Fibroblast of pulmonary artery (primary cell): ENCODE measurements around the gene GJD3.

ENCODE experiments used
- DNase-seq: peaks from one replicate; pipeline ENCODE4 v3.0.0-alpha.2; 2010; ENCODE audit warnings: low read depth
- H3K4me3 ChIP-seq: replicated peaks from 2 replicates; pipeline ENCODE4 v1.5.1; 2011; ENCODE audit warnings: low read depth, mild to moderate bottlenecking, control low read depth, low read length, moderate library complexity
- CTCF ChIP-seq: IDR thresholded peaks from 2 replicates; pipeline ENCODE4 v1.5.1; 2011; ENCODE audit warnings: mild to moderate bottlenecking, control low read depth, low read length, inconsistent platforms; ENCODE audit errors: missing control alignments

The GJD3 gene

DNA sequence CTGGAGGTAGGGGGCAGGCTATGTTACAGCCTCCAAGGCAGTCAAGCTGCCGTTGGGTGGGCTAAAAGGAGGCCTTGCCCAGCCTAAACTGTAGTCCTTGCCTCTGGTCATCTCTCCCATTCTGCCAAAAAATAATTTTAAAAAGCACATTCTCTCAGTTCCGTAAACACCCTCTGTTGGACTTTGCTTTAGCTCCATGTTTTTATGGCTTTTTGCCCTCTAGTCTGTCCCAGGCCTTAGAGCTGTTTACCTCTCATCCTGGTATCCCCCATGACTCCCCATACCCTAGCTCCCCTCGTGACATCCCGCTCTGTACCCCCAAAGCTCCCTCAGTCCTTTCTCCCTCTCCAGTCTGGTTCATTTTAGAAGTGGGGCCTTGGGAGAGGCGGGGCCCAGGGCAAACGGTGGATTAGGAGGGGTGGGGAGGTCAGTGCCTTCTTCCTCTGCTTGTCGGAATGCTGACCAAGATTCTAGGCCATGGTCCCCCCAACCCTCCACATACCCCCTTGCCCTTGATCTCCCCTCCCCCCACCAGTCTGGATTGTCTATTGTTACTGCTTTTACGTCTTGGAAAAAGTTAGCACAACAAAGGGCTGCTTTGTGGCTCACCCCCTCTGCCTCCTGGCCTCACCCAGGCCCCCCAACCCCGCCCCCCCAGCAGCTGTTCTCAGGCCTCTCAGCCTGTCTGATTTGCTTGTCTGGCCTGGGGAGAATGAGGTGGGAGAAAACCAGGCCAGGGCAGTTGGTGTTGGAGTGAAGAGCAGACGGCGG lies 18.4 kb downstream of the GJD3 start:
- DNase-seq = no peak
- no peak for TF ChIP-seq CTCF
- H3K4me3 ChIP-seq = peak overlapping the region; percentile 84

GRCh38 chr17:40345161-40345993 lies 19.2 kb downstream of the GJD3 start:
- DNase-seq = peak; percentile 70

DNA sequence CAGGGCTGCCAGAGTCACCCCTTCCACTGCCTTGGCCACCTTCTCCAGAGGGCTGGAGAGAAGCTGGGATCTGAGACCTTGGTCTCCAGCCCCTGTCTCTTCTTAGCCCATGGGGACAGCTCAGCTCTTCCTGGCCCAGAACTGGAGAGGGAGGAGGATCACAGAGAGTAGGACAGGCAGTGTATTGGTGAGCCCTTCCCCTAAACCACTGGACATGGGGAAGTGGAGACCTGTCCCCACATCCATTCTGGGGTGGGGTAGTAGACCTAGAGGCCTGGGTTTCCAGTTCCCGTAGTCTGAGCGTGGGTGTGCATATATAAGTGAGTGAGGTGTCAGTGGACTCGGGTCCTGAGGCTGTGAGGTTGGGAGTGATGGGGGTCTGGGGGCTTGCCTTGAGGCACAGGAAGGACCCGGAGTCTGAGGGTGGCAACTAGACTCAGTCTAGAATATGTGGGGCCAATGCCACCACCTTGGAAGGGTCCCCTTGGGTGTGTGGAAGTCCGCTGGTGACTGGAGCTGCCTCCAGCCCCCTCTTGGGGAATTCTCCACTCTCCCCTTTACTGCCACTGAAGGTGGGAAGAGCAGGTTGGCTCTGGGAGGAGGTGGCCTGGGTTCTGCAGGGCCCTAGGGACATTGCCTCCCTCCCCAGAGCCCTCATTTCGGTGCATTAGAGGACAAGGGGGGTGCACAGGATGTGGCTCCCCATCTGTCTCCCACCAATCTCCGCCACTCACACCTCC lies 19.9 kb downstream of the GJD3 start:
- H3K4me3 ChIP-seq = peak overlapping the region; percentile 84
- TF ChIP-seq CTCF = no peak
- DNase-seq = no peak

More at GRCh38 chr17:40345161-40345993, 19.2 kb downstream of the GJD3 start:
- TF ChIP-seq CTCF = no peak
- peak overlapping the region; percentile 84 for H3K4me3 ChIP-seq

DNA sequence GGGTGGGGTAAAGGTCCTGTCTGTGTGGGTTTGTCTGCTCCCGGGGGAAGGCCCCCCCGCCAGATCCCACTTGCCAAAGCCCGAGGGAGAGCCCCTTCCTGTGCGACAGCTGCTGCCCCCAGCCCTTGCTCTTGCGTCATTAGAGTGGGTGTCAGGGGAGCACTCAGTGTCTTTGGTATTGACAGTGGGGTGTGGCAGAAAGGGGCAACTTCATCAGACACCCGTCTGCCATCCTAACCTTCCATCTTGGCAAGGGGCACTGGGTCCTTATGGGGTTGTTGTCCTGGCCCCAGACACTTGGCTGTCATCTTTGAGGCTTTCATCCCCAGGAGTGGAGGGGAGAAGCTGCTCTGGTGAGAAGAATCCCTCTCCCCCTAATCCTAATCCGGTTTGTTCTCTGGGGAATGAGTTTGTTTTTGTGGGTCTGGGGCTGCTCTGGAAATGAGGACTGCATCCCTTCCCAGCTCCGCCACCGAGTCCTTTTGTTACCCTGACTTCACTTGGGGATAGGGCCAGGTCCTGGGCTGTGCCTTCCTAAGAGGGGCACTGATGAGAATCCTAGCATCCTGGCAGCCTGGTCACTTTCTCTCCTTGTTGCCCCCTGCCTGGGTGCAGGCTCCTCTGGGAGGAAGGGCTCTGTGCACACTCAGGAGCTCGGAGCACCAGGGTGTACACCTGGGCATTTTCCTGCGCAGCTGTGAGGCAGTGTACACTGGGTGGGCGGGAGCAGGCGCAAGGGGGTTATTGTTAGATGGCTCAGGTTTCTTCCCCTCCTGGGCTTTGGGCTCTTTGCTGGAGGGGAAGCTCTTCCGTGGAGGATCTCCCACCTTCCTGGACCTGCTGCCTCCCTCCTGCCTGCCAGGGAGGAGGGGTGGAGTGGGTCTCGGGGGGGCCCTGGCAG lies 21.1 kb downstream of the GJD3 start:
- no peak for TF ChIP-seq CTCF
- DNase-seq = no peak
- peak overlapping the region; percentile 84 for H3K4me3 ChIP-seq

- H3K4me3 ChIP-seq = peak overlapping the region; percentile 84
- no peak for TF ChIP-seq CTCF
- DNase-seq = no peak
Observed at GRCh38 chr17:40342504-40343218, 21.9 kb downstream of the GJD3 start.
